GM12878 (cell line): ENCODE results near the gene LIN7A. TPM values are rescaled to one million over a fixed set of nuclear protein-coding genes. Genes with fewer than 3 reads are reported as not detected.

Source experiments
- ATAC-seq: fragments of 200-7000 bp; cut with Tn5 transposase; 3 replicates; pipeline ENCODE4 v1.9.1; 2020; ENCODE audit warnings: mild to moderate bottlenecking, moderate library complexity
- BruUV-seq: library from RNA; stranded (reverse); fragments of 400-500 nt; replicated peaks from 2 replicates; lab custom pipeline; 2021; lab: Mats Ljungman, UMichigan
- CTCF ChIA-PET: fragments of 300-600 bp; sonication (Branson Sonifier 250); formaldehyde crosslinking; extraction: SDS; loops from one replicate; lab custom pipeline; 2021; ENCODE audit warnings: inconsistent platforms; lab: Yijun Ruan, JAX
- POLR2A ChIA-PET: fragments of 350-600 bp; formaldehyde crosslinking; extraction: SDS; loops from one replicate; lab custom pipeline; 2021; ENCODE audit warnings: inconsistent platforms; lab: Charles Lee
- RAD21 ChIA-PET: fragments of 300-600 bp; sonication (Branson Sonifier 250); formaldehyde crosslinking; loops from one replicate; lab custom pipeline; 2023; ENCODE audit warnings: antibody characterized with exemption; ENCODE audit not compliant: unreplicated experiment; lab: Charles Lee
- SMC1A ChIA-PET: fragments of 300-600 bp; sonication (Branson Sonifier 250); formaldehyde crosslinking; loops from one replicate; lab custom pipeline; 2023; ENCODE audit not compliant: unreplicated experiment, uncharacterized antibody; lab: Charles Lee
- DNase-seq: peaks from one replicate; pipeline ENCODE4 v3.0.0-alpha.2; 2011; ENCODE audit warnings: low read depth, low spot score
- FAIRE-seq: peaks from 3 replicates; lab custom pipeline; 2011; peaks lifted over from hg19 to GRCh38; lab: Jason Lieb, UNC
- H2AFZ ChIP-seq: 2 replicates; pipeline ENCODE4 v1.6.0; 2011; ENCODE audit warnings: low read depth, low read length, control low read depth; ENCODE audit not compliant: control insufficient read depth
- H3K27ac ChIP-seq: 2 replicates; pipeline ENCODE4 v1.5.1; 2011; ENCODE audit warnings: control low read depth; ENCODE audit not compliant: control insufficient read depth, insufficient read depth
- H3K27me3 ChIP-seq, 2 experiments: replicated peaks in 1 of 2; 2 replicates each; pipeline versions ENCODE4 v1.6.0 to v1.6.1; 2011; ENCODE audit warnings: low read length in 1 of 2; ENCODE audit not compliant: control insufficient read depth in 2 of 2, insufficient read depth in 2 of 2
- H3K36me3 ChIP-seq, 2 experiments: 2 replicates each; pipeline ENCODE4 v1.5.1; 2011; ENCODE audit warnings: low read length in 1 of 2; ENCODE audit not compliant: control insufficient read depth in 2 of 2, insufficient read depth in 2 of 2
- H3K4me1 ChIP-seq: 2 replicates; pipeline ENCODE4 v1.6.1; 2011; ENCODE audit warnings: mild to moderate bottlenecking, low read length, moderate library complexity, mixed read lengths; ENCODE audit not compliant: control insufficient read depth, insufficient read depth
- H3K4me2 ChIP-seq: 2 replicates; pipeline ENCODE4 v1.6.0; 2011; ENCODE audit warnings: control low read depth; ENCODE audit not compliant: control insufficient read depth, insufficient read depth
- H3K4me3 ChIP-seq: fragments of 200-600 bp; sonication (generic); 2 replicates; pipeline ENCODE4 v1.5.1; 2016
- H3K79me2 ChIP-seq: 2 replicates; pipeline ENCODE4 v1.6.0; 2011; ENCODE audit warnings: low read length; ENCODE audit not compliant: control insufficient read depth, insufficient read depth
- H3K9ac ChIP-seq: 2 replicates; pipeline ENCODE4 v1.8.0; 2011; ENCODE audit warnings: low read length, control low read depth, mixed read lengths; ENCODE audit not compliant: control insufficient read depth, insufficient read depth
- H3K9me3 ChIP-seq: replicated peaks from 3 replicates; pipeline ENCODE4 v1.5.1; 2011; ENCODE audit warnings: mild to moderate bottlenecking, low read length; ENCODE audit not compliant: control insufficient read depth, insufficient read depth
- H4K20me1 ChIP-seq: 2 replicates; pipeline ENCODE4 v1.6.0; 2011; ENCODE audit not compliant: control insufficient read depth, insufficient read depth
- DPF2 ChIP-seq: fragments of 450-650 bp; IDR thresholded peaks from 2 replicates; pipeline ENCODE4 v1.6.1; 2017; ENCODE audit warnings: mild to moderate bottlenecking
- EP300 ChIP-seq, 2 experiments: fragments of 150-350 bp in 1 of 2; IDR thresholded peaks; 2 replicates each; pipeline ENCODE4 v1.6.1; 2011 to 2012; ENCODE audit warnings: low read depth in 2 of 2, low read length in 2 of 2, borderline replicate concordance in 1 of 2, improper control_type of control experiment in 1 of 2, inconsistent platforms in 1 of 2; ENCODE audit not compliant: control insufficient read depth in 1 of 2
- ETV6 ChIP-seq, 2 experiments: fragments of 450-650 bp in 1 of 2; IDR thresholded peaks in 1 of 2; conservative IDR thresholded peaks in 1 of 2; 2 replicates each; pipeline ENCODE4 v1.6.1; 2014; ENCODE audit warnings: antibody characterized with exemption in 1 of 2, borderline replicate concordance in 1 of 2, low read depth in 1 of 2, mild to moderate bottlenecking in 1 of 2, moderate library complexity in 1 of 2
- EZH2 ChIP-seq: IDR thresholded peaks from 2 replicates; pipeline ENCODE4 v1.6.1; 2012; ENCODE audit warnings: low read depth, mild to moderate bottlenecking, control low read depth, inconsistent platforms, low read length, borderline replicate concordance; ENCODE audit not compliant: control insufficient read depth
- FOS ChIP-seq: IDR thresholded peaks from 3 replicates; pipeline ENCODE4 v1.6.1; 2011; ENCODE audit warnings: borderline replicate concordance; ENCODE audit not compliant: insufficient read length; ENCODE audit errors: extremely low read depth
- IKZF2 ChIP-seq, 2 experiments: fragments of 450-650 bp; IDR thresholded peaks; 2 replicates each; pipeline ENCODE4 v1.6.1; 2017; ENCODE audit warnings: mild to moderate bottlenecking in 2 of 2, moderate library complexity in 2 of 2
- KLF5 ChIP-seq: fragments of 450-650 bp; IDR thresholded peaks from 2 replicates; pipeline ENCODE4 v1.6.1; 2014; ENCODE audit warnings: mild to moderate bottlenecking; ENCODE audit not compliant: partially characterized antibody
- NR2C1 ChIP-seq: fragments of 450-650 bp; IDR thresholded peaks from 2 replicates; pipeline ENCODE4 v1.6.1; 2017; ENCODE audit warnings: antibody characterized with exemption, mild to moderate bottlenecking, moderate library complexity
- RAD21 ChIP-seq: IDR thresholded peaks from 2 replicates; pipeline ENCODE4 v1.6.1; 2011; ENCODE audit warnings: mild to moderate bottlenecking, low read depth, low read length, moderate library complexity; ENCODE audit not compliant: insufficient read depth
- RBBP5 ChIP-seq: fragments of 200-600 bp; sonication (generic); conservative IDR thresholded peaks from 2 replicates; pipeline ENCODE4 v1.6.1; 2016
- SREBF2 ChIP-seq: IDR thresholded peaks from 2 replicates; pipeline ENCODE4 v1.6.1; 2012; ENCODE audit warnings: mild to moderate bottlenecking, low read length
- WGBS: methylation state at CpG from one replicate; pipeline ENCODE4 v1.1.6; 2016; ENCODE audit warnings: low lambda C conversion rate; ENCODE audit not compliant: insufficient replicate concordance, insufficient coverage; ENCODE audit errors: missing lambda C conversion rate; 5-methylcytosine and 5-hydroxymethylcytosine counted together
- in situ Hi-C: fragments of 300-500 bp; cut with MboI; formaldehyde crosslinking; loops from 9 replicates; pipeline ENCODE4 v1.14.3; 2018; ENCODE audit warnings: mixed read lengths
- intact Hi-C: fragments of 100-400 bp; cut with micrococcal nuclease; formaldehyde crosslinking; loops from one replicate; pipeline ENCODE4 v1.14.2; 2022; ENCODE audit not compliant: unreplicated experiment
- polyA plus RNA-seq, 11 experiments: library from polyadenylated mRNA; depleted of rRNA in 4 of 11; unstranded in 6 of 11; stranded (reverse) in 5 of 11; fragments of >200 nt; fragmentation: Nextera tagmentation in 4 of 11; fragmentation: Illumina TruSeq in 1 of 11; extraction: Ambion mirVana in 4 of 11; extraction: Trizol in 1 of 11; gene quantifications; 1 replicate in 1 of 11; 2 replicates in 10 of 11; pipeline versions ENCODE4 v1.2.1 to v1.2.3, GENCODE V29; 2011 to 2016; ENCODE audit warnings: inconsistent platforms in 2 of 11, missing spikeins in 2 of 11, low read depth in 1 of 11
- total RNA-seq, 4 experiments: library from RNA; depleted of rRNA in 3 of 4; stranded (reverse); fragments of >200 nt in 3 of 4; fragmentation: Illumina TruSeq in 1 of 4; extraction: Trizol in 1 of 4; gene quantifications; 2 replicates each; pipeline versions ENCODE4 v1.2.1 to v1.2.3, GENCODE V29; 2013 to 2021
- TF ChIP-seq, protein P1 (sequence below): fragments of 450-650 bp; formaldehyde crosslinking; IDR thresholded peaks from 2 replicates; pipeline ENCODE4 v1.4.0; 2022; ENCODE audit warnings: mild to moderate bottlenecking, moderate library complexity

LIN7A gene
- total and polyA plus RNA-seq, 10 of the 15 experiments (the other 5 are each of a cell fraction or from before 2014, with no cell fraction given), result 0.04 to 0.93 (median 0.35) TPM; not detected in 1

DNA sequence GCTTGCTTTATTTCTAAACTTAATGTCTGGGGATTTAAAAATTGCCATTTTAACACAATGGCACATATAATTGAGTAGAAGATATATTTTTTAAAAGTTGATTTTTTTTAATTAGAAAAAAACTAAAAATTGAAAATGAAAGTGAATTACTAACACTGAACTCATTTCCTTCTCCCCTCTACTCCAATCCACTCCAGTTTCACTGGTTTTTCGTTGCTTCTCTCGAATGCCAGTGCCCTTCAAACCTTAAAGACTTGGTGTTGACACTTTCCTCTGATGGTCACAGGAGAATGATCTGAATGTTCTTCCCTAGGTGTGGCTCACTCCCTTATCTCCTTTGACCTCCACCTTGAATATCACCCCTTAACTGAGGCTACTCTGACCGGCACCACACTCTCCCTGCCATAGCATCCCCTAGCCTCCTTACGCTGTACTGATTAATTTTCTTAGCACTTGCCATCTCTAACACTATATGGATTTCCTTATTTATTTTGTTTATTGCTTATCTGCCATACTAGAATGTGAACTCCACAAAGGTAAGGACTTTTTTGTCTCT is 107.1 kb downstream of the LIN7A start:
- no peak overlapping the region for H3K4me2 ChIP-seq
- no peaks in the 10 kb centered on the region for H3K79me2 ChIP-seq
- ChIA-PET CTCF (no interaction called here), POLR2A (no interaction called here), RAD21 (no interaction called here), SMC1A (interaction anchor here (1.0 kb wide), 1 partner anchor 16 kb away, joined by 3 read pairs; no protein-coding TSS in a partner anchor)
- intact Hi-C loops (no loop called here), in situ Hi-C loops (no loop called here)
- BruUV-seq, result no TSS peak
- 89% methylated on average over 4 of the region's 4 CpGs for WGBS
- no peak overlapping the region for H3K27ac ChIP-seq
- H3K27me3 ChIP-seq, result no peaks in the 10 kb centered on the region
- no peaks in the 10 kb centered on the region for H4K20me1 ChIP-seq
- H2AFZ ChIP-seq, result no peak overlapping the region
- H3K36me3 ChIP-seq, result no peaks in the 10 kb centered on the region
- no peaks in the 10 kb centered on the region for H3K4me1 ChIP-seq
- DNase-seq (no peak), ATAC-seq (peak; percentile 69), FAIRE-seq (no peak)
- no peak overlapping the region for H3K4me3 ChIP-seq
- H3K9me3 ChIP-seq, result no peaks in the 10 kb centered on the region
- TF ChIP-seq EZH2 (no peak), RBBP5 (no peak)
- no peak overlapping the region for H3K9ac ChIP-seq

- WGBS, result 95% methylated on average over 2 of the region's 2 CpGs
- RAD21 ChIA-PET, result no interaction called here
- no peaks in the 10 kb centered on the region for H3K4me1 ChIP-seq
- no peak overlapping the region for H2AFZ ChIP-seq
- ATAC-seq, result no peak
- POLR2A ChIA-PET, result no interaction called here
- H3K27me3 ChIP-seq, result no peaks in the 10 kb centered on the region
- no peak overlapping the region for H3K4me2 ChIP-seq
- in situ Hi-C loops (no loop called here), intact Hi-C loops (no loop called here)
- SMC1A ChIA-PET, result interaction anchor here (1.0 kb wide), 1 partner anchor 15 kb away, joined by 3 read pairs; no protein-coding TSS in a partner anchor
- H3K79me2 ChIP-seq, result no peaks in the 10 kb centered on the region
- H3K4me3 ChIP-seq, result no peak overlapping the region
- H3K27ac ChIP-seq, result no peak overlapping the region
- no TSS peak for BruUV-seq
- DNase-seq, result no peak
- H4K20me1 ChIP-seq, result no peaks in the 10 kb centered on the region
- FAIRE-seq, result no peak
- no peak for TF ChIP-seq SREBF2
- no peak for TF ChIP-seq RAD21
- TF ChIP-seq KLF5, result no peak
- TF ChIP-seq EP300 (IDR thresholded peaks at IDR 0.05; ENCODE audit: borderline replicate concordance in 1 of 2, control insufficient read depth in 1 of 2, low read depth in 2 of 2, low read length in 2 of 2), result no peak
- no peak for TF ChIP-seq ETV6 (conservative IDR thresholded peaks at IDR 0.05 in 1 of 2, IDR thresholded peaks at IDR 0.05 in 1 of 2; ENCODE audit: borderline replicate concordance in 1 of 2, low read depth in 1 of 2)
- TF ChIP-seq DPF2, result no peak
- TF ChIP-seq, protein P1, sequence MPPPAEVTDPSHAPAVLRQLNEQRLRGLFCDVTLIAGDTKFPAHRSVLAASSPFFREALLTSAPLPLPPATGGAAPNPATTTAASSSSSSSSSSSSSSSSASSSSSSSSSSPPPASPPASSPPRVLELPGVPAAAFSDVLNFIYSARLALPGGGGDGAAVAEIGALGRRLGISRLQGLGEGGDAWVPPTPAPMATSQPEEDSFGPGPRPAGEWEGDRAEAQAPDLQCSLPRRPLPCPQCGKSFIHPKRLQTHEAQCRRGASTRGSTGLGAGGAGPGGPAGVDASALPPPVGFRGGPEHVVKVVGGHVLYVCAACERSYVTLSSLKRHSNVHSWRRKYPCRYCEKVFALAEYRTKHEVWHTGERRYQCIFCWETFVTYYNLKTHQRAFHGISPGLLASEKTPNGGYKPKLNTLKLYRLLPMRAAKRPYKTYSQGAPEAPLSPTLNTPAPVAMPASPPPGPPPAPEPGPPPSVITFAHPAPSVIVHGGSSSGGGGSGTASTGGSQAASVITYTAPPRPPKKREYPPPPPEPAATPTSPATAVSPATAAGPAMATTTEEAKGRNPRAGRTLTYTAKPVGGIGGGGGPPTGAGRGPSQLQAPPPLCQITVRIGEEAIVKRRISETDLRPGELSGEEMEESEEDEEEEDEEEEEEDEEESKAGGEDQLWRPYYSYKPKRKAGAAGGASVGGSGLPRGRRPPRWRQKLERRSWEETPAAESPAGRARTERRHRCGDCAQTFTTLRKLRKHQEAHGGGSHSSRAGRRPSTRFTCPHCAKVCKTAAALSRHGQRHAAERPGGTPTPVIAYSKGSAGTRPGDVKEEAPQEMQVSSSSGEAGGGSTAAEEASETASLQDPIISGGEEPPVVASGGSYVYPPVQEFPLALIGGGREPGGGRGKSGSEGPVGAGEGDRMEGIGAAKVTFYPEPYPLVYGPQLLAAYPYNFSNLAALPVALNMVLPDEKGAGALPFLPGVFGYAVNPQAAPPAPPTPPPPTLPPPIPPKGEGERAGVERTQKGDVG (CRISPR knock-in tag), result no peak
- TF ChIP-seq IKZF2 (IDR thresholded peaks at IDR 0.05), result no peak
- TF ChIP-seq FOS, result no peak
- TF ChIP-seq NR2C1, result no peak
- TF ChIP-seq, all 136 proteins: peak for 0
- no peaks in the 10 kb centered on the region for H3K36me3 ChIP-seq
- H3K9me3 ChIP-seq, result no peaks in the 10 kb centered on the region
- H3K9ac ChIP-seq, result no peak overlapping the region
- CTCF ChIA-PET, result no interaction called here
These were observed 108.0 kb downstream of the LIN7A start for GRCh38 chr12:80829767-80830166.
